ENCODE data around the gene CFH.

GRCh38 chr1:196654271-196654670 is 2.4 kb downstream of the CFH start:
- TF ChIP-seq FOS (IDR thresholded peaks at IDR 0.05; ENCODE audit: borderline replicate concordance, insufficient read depth, low read length) (no peak), POLR2A (IDR thresholded peaks at IDR 0.05; ENCODE audit: low read depth, low read length) (no peak), EZH2 (IDR thresholded peaks at IDR 0.05; ENCODE audit: borderline replicate concordance, low read depth, low read length, severe bottlenecking) (no peak), POLR2AphosphoS5 (IDR thresholded peaks at IDR 0.05; ENCODE audit: insufficient read depth, low read depth, low read length) (no peak), MYC (IDR thresholded peaks at IDR 0.05; ENCODE audit: low read depth, low read length) (no peak), GATA2 (IDR thresholded peaks at IDR 0.05; ENCODE audit: insufficient read depth, insufficient read length, low read depth, low read length) (no peak), JUN (IDR thresholded peaks at IDR 0.05; ENCODE audit: borderline replicate concordance, insufficient read depth, insufficient read length, low read depth) (no peak)
- TF ChIP-seq, protein P1, sequence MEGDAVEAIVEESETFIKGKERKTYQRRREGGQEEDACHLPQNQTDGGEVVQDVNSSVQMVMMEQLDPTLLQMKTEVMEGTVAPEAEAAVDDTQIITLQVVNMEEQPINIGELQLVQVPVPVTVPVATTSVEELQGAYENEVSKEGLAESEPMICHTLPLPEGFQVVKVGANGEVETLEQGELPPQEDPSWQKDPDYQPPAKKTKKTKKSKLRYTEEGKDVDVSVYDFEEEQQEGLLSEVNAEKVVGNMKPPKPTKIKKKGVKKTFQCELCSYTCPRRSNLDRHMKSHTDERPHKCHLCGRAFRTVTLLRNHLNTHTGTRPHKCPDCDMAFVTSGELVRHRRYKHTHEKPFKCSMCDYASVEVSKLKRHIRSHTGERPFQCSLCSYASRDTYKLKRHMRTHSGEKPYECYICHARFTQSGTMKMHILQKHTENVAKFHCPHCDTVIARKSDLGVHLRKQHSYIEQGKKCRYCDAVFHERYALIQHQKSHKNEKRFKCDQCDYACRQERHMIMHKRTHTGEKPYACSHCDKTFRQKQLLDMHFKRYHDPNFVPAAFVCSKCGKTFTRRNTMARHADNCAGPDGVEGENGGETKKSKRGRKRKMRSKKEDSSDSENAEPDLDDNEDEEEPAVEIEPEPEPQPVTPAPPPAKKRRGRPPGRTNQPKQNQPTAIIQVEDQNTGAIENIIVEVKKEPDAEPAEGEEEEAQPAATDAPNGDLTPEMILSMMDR (IDR thresholded peaks at IDR 0.05; ENCODE audit: extremely low read depth in 1 of 2, insufficient read depth in 1 of 2, low read depth in 1 of 2, low read length in 2 of 2) = no peak
- TF ChIP-seq, protein P2, sequence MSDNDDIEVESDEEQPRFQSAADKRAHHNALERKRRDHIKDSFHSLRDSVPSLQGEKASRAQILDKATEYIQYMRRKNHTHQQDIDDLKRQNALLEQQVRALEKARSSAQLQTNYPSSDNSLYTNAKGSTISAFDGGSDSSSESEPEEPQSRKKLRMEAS (IDR thresholded peaks at IDR 0.05; ENCODE audit: insufficient read depth, insufficient read length) = no peak

Measured in endothelial cell of umbilical vein (primary cell).